ENCODE data around the gene CUBN.

CUBN gene

GRCh38 chr10:16919121-16919982 lies 210.3 kb downstream of the CUBN start:
- Mint-ChIP-seq H3K27me3 (no peaks in the 10 kb centered on the region), H3K36me3 (peaks cover 9 to 11% of the 10 kb centered on the region in 2 donors), H3K9me3 (no peaks in the 10 kb centered on the region), H3K27ac (no peak overlapping the region), H3K4me3 (no peak overlapping the region), H3K4me1 (no peaks in the 10 kb centered on the region)
- no peak for DNase-seq
- ATAC-seq (replicated peaks): no peak

- no peaks in the 10 kb centered on the region for H3K9me3 Mint-ChIP-seq
- ATAC-seq (replicated peaks) (no peak), DNase-seq (no peak)
- H3K27me3 Mint-ChIP-seq: no peaks in the 10 kb centered on the region
- H3K4me3 Mint-ChIP-seq: no peak overlapping the region
- H3K4me1 Mint-ChIP-seq: no peaks in the 10 kb centered on the region
- H3K27ac Mint-ChIP-seq: no peak overlapping the region
- peaks cover 14 to 22% of the 10 kb centered on the region in 2 donors for H3K36me3 Mint-ChIP-seq
Measured at GRCh38 chr10:16916496-16916895, 213.1 kb downstream of the CUBN start.

- no peaks in the 10 kb centered on the region for H3K9me3 Mint-ChIP-seq
- no peaks in the 10 kb centered on the region for H3K27me3 Mint-ChIP-seq
- peak in 1 of 2 donors; percentile 34 for ATAC-seq (replicated peaks)
- peaks cover 14 to 22% of the 10 kb centered on the region in 2 donors for H3K36me3 Mint-ChIP-seq
- no peak for DNase-seq
- H3K4me3 Mint-ChIP-seq: no peak overlapping the region
- H3K27ac Mint-ChIP-seq: no peak overlapping the region
- H3K4me1 Mint-ChIP-seq: peaks cover 7 to 8% of the 10 kb centered on the region in 2 donors
Measured at GRCh38 chr10:16915300-16915699, 214.3 kb downstream of the CUBN start.

- Mint-ChIP-seq H3K9me3 (no peaks in the 10 kb centered on the region), H3K27ac (no peak overlapping the region), H3K4me1 (peaks cover 11 to 13% of the 10 kb centered on the region in 2 donors), H3K27me3 (no peaks in the 10 kb centered on the region), H3K4me3 (no peak overlapping the region), H3K36me3 (peaks cover 14 to 22% of the 10 kb centered on the region in 2 donors)
- ATAC-seq (replicated peaks) (no peak), DNase-seq (no peak)
Measured at GRCh38 chr10:16913266-16913665, 216.3 kb downstream of the CUBN start.

- Mint-ChIP-seq H3K4me1 (peaks cover 11 to 13% of the 10 kb centered on the region in 2 donors), H3K4me3 (no peak overlapping the region), H3K9me3 (no peaks in the 10 kb centered on the region), H3K27me3 (no peaks in the 10 kb centered on the region), H3K36me3 (peaks cover 11 to 22% of the 10 kb centered on the region in 2 donors), H3K27ac (no peak overlapping the region)
- no peak for DNase-seq
- peak; percentile 27 to 48 for ATAC-seq (replicated peaks)
Measured at GRCh38 chr10:16910793-16911164, 218.8 kb downstream of the CUBN start.

GRCh38 chr10:16909961-16910792 lies 219.4 kb downstream of the CUBN start:
- ATAC-seq (replicated peaks) (peak; percentile 72 to 76), DNase-seq (no peak)

GRCh38 chr10:16909271-16909767 lies 220.3 kb downstream of the CUBN start:
- Mint-ChIP-seq H3K27me3 (no peaks in the 10 kb centered on the region), H3K4me1 (peaks cover 11 to 13% of the 10 kb centered on the region in 2 donors), H3K27ac (no peak overlapping the region), H3K36me3 (peaks cover 5 to 10% of the 10 kb centered on the region in 2 donors), H3K4me3 (no peak overlapping the region), H3K9me3 (no peaks in the 10 kb centered on the region)
- no peak for DNase-seq
- ATAC-seq (replicated peaks): no peak

More at GRCh38 chr10:16909961-16910792, 219.4 kb downstream of the CUBN start:
- H3K27ac Mint-ChIP-seq: no peak overlapping the region
- no peaks in the 10 kb centered on the region for H3K9me3 Mint-ChIP-seq
- H3K27me3 Mint-ChIP-seq: no peaks in the 10 kb centered on the region
- no peak overlapping the region for H3K4me3 Mint-ChIP-seq
- peaks cover 7 to 17% of the 10 kb centered on the region in 2 donors for H3K36me3 Mint-ChIP-seq
- peaks cover 11 to 13% of the 10 kb centered on the region in 2 donors for H3K4me1 Mint-ChIP-seq

- no peak overlapping the region for H3K4me3 Mint-ChIP-seq
- H3K27ac Mint-ChIP-seq: no peak overlapping the region
- DNase-seq (no peak), ATAC-seq (replicated peaks) (no peak)
- H3K4me1 Mint-ChIP-seq: peaks cover 11 to 13% of the 10 kb centered on the region in 2 donors
- H3K36me3 Mint-ChIP-seq: peaks cover 4 to 5% of the 10 kb centered on the region in 2 donors
- no peaks in the 10 kb centered on the region for H3K27me3 Mint-ChIP-seq
- no peaks in the 10 kb centered on the region for H3K9me3 Mint-ChIP-seq
Measured at GRCh38 chr10:16907687-16908086, 221.9 kb downstream of the CUBN start.

- ATAC-seq (replicated peaks) (no peak), DNase-seq (no peak)
- Mint-ChIP-seq H3K36me3 (peaks cover 0 to 8% of the 10 kb centered on the region in 2 donors), H3K27me3 (no peaks in the 10 kb centered on the region), H3K4me1 (peaks cover 6% of the 10 kb centered on the region in 2 donors), H3K4me3 (no peak overlapping the region), H3K27ac (no peak overlapping the region), H3K9me3 (no peaks in the 10 kb centered on the region)
Measured at GRCh38 chr10:16905320-16905719, 224.3 kb downstream of the CUBN start.

- Mint-ChIP-seq H3K27me3 (no peaks in the 10 kb centered on the region), H3K4me3 (no peak overlapping the region)
Measured at GRCh38 chr10:16904639-16905061, 225.0 kb downstream of the CUBN start.

GRCh38 chr10:16904049-16904448 lies 225.6 kb downstream of the CUBN start:
- Mint-ChIP-seq H3K36me3 (peaks cover 0 to 8% of the 10 kb centered on the region in 2 donors), H3K27me3 (no peaks in the 10 kb centered on the region), H3K4me1 (peaks cover 0 to 3% of the 10 kb centered on the region in 2 donors), H3K4me3 (no peak overlapping the region), H3K27ac (no peak overlapping the region), H3K9me3 (no peaks in the 10 kb centered on the region)
- DNase-seq (no peak), ATAC-seq (replicated peaks) (no peak)

More at GRCh38 chr10:16904639-16905061, 225.0 kb downstream of the CUBN start:
- DNase-seq (no peak), ATAC-seq (replicated peaks) (no peak)
- Mint-ChIP-seq H3K9me3 (no peaks in the 10 kb centered on the region), H3K27ac (no peak overlapping the region), H3K4me1 (peaks cover 0 to 3% of the 10 kb centered on the region in 2 donors), H3K36me3 (peaks cover 0 to 8% of the 10 kb centered on the region in 2 donors)

GRCh38 chr10:16902606-16903005 lies 227.0 kb downstream of the CUBN start:
- ATAC-seq (replicated peaks): no peak
- H3K4me3 Mint-ChIP-seq: no peak overlapping the region
- H3K4me1 Mint-ChIP-seq: peaks cover 0 to 3% of the 10 kb centered on the region in 2 donors

GRCh38 chr10:16901106-16901505 lies 228.5 kb downstream of the CUBN start:
- no peak for ATAC-seq (replicated peaks)

More at GRCh38 chr10:16902606-16903005, 227.0 kb downstream of the CUBN start:
- no peak overlapping the region for H3K27ac Mint-ChIP-seq
- no peaks in the 10 kb centered on the region for H3K9me3 Mint-ChIP-seq
- no peaks in the 10 kb centered on the region for H3K27me3 Mint-ChIP-seq
- no peak for DNase-seq
- peaks cover 0 to 8% of the 10 kb centered on the region in 2 donors for H3K36me3 Mint-ChIP-seq

GRCh38 chr10:16896993-16897392 lies 232.6 kb downstream of the CUBN start:
- H3K4me3 Mint-ChIP-seq: no peak overlapping the region
- ATAC-seq (replicated peaks): no peak

More at GRCh38 chr10:16901106-16901505, 228.5 kb downstream of the CUBN start:
- Mint-ChIP-seq H3K4me3 (no peak overlapping the region), H3K27ac (no peak overlapping the region), H3K9me3 (peaks cover 0 to 4% of the 10 kb centered on the region in 2 donors), H3K4me1 (peaks cover 0 to 3% of the 10 kb centered on the region in 2 donors), H3K27me3 (no peaks in the 10 kb centered on the region), H3K36me3 (peaks cover 4 to 16% of the 10 kb centered on the region in 2 donors)
- no peak for DNase-seq

More at GRCh38 chr10:16896993-16897392, 232.6 kb downstream of the CUBN start:
- Mint-ChIP-seq H3K4me1 (no peaks in the 10 kb centered on the region), H3K9me3 (peaks cover 7 to 10% of the 10 kb centered on the region in 2 donors), H3K27me3 (no peaks in the 10 kb centered on the region), H3K36me3 (peaks cover 4 to 19% of the 10 kb centered on the region in 2 donors), H3K27ac (no peak overlapping the region)
- DNase-seq: no peak
